A549 (cell line): ENCODE results near the gene TNKS2. TPM values are rescaled to one million over a fixed set of nuclear protein-coding genes. Genes with fewer than 3 reads are reported as not detected.

ENCODE experiments used
- ATAC-seq, 2 experiments: fragments of 200-7000 bp in 1 of 2; fragments of >200 bp in 1 of 2; cut with Nextera tagmentation in 1 of 2; cut with Tn5 transposase in 1 of 2; 3 replicates each; pipeline versions ENCODE4 v1.8.0 to v1.9.1; 2018 to 2020; ENCODE audit warnings: mild to moderate bottlenecking in 1 of 2, moderate library complexity in 1 of 2
- CTCF ChIA-PET: fragments of 300-600 bp; sonication (Branson Sonifier 250); formaldehyde crosslinking; extraction: SDS; loops from one replicate; lab custom pipeline; 2021; ENCODE audit warnings: antibody characterized with exemption, inconsistent platforms; lab: Yijun Ruan, JAX
- POLR2A ChIA-PET: fragments of 350-600 bp; formaldehyde crosslinking; extraction: SDS; loops from one replicate; lab custom pipeline; 2021; ENCODE audit warnings: antibody characterized with exemption, inconsistent platforms; lab: Yijun Ruan, JAX
- DNase-seq, 2 experiments: peaks; one replicate each; pipeline versions ENCODE4 v3.0.0 to v3.0.0-alpha.2; 2011 to 2016; ENCODE audit warnings: low read depth in 1 of 2, low spot score in 1 of 2
- FAIRE-seq: peaks from 2 replicates; lab custom pipeline; 2011; peaks lifted over from hg19 to GRCh38; lab: Jason Lieb, UNC
- H3K27ac ChIP-seq, 2 experiments: fragments of >200 bp; sonication (Bioruptor Twin); formaldehyde crosslinking; 3 replicates each; pipeline ENCODE4 v1.5.1; 2016 to 2017
- H3K4me1 ChIP-seq: fragments of >200 bp; sonication (Bioruptor Twin); formaldehyde crosslinking; 3 replicates; pipeline ENCODE4 v1.6.1; 2016
- H3K4me2 ChIP-seq: fragments of >200 bp; sonication (Bioruptor Twin); formaldehyde crosslinking; 3 replicates; pipeline ENCODE4 v1.6.1; 2016
- H3K4me3 ChIP-seq: fragments of >200 bp; sonication (Bioruptor Twin); formaldehyde crosslinking; 3 replicates; pipeline ENCODE4 v1.5.1; 2016
- H3K9me3 ChIP-seq: fragments of >200 bp; sonication (Bioruptor Twin); formaldehyde crosslinking; 3 replicates; pipeline ENCODE4 v1.6.1; 2016
- ATOH8 ChIP-seq: fragments of 250-450 bp; sonication (Bioruptor Pico); IDR thresholded peaks from 2 replicates; pipeline ENCODE4 v1.5.0; 2020; ENCODE audit warnings: low read depth, mild to moderate bottlenecking, moderate library complexity
- BCL3 ChIP-seq: fragments of >200 bp; sonication (Bioruptor Twin); formaldehyde crosslinking; IDR thresholded peaks from 3 replicates; pipeline ENCODE4 v1.6.1; 2016
- BHLHE40 ChIP-seq: IDR thresholded peaks from 2 replicates; pipeline ENCODE4 v1.6.1; 2012; ENCODE audit warnings: low read depth, low read length, inconsistent platforms
- CEBPB ChIP-seq, 2 experiments: fragments of >200 bp in 1 of 2; sonication (Bioruptor Twin) in 1 of 2; formaldehyde crosslinking in 1 of 2; IDR thresholded peaks; 2 replicates each; pipeline ENCODE4 v1.6.1; 2012 to 2016
- CHD4 ChIP-seq: fragments of 200-600 bp; sonication (generic); IDR thresholded peaks from 2 replicates; pipeline ENCODE4 v1.6.1; 2016; ENCODE audit warnings: antibody characterized with exemption, mild to moderate bottlenecking, borderline replicate concordance
- CTCF ChIP-seq: fragments of >200 bp; sonication (Bioruptor Twin); formaldehyde crosslinking; IDR thresholded peaks from 3 replicates; pipeline ENCODE4 v1.5.1; 2016
- EHMT2 ChIP-seq: fragments of 200-600 bp; sonication (generic); IDR thresholded peaks from 2 replicates; pipeline ENCODE4 v1.6.1; 2016; ENCODE audit warnings: antibody characterized with exemption, low read depth, mild to moderate bottlenecking, moderate library complexity
- ESRRA ChIP-seq: fragments of 150-350 bp; IDR thresholded peaks from 2 replicates; pipeline ENCODE4 v1.6.1; 2014; ENCODE audit warnings: mild to moderate bottlenecking, low read length, borderline replicate concordance
- FOSL2 ChIP-seq, 2 experiments: fragments of 450-650 bp in 1 of 2; fragments of >200 bp in 1 of 2; sonication (Bioruptor Twin) in 1 of 2; formaldehyde crosslinking; IDR thresholded peaks; 2 replicates each; pipeline versions ENCODE4 v1.5.0 to v1.6.1; 2016 to 2020; ENCODE audit warnings: mild to moderate bottlenecking in 1 of 2, moderate library complexity in 1 of 2
- GATA3 ChIP-seq: IDR thresholded peaks from 2 replicates; pipeline ENCODE4 v1.6.1; 2012; ENCODE audit warnings: borderline replicate concordance
- HOXA7 ChIP-seq: fragments of 250-450 bp; sonication (Bioruptor Pico); IDR thresholded peaks from 2 replicates; pipeline ENCODE4 v1.5.0; 2020; ENCODE audit warnings: mild to moderate bottlenecking, moderate library complexity
- MAFK ChIP-seq: fragments of 450-650 bp; IDR thresholded peaks from 2 replicates; pipeline ENCODE4 v1.6.1; 2014; ENCODE audit not compliant: partially characterized antibody
- MAX ChIP-seq: IDR thresholded peaks from 2 replicates; pipeline ENCODE4 v1.6.1; 2012
- MAZ ChIP-seq: fragments of 150-350 bp; IDR thresholded peaks from 2 replicates; pipeline ENCODE4 v1.6.1; 2014; ENCODE audit warnings: antibody characterized with exemption, low read depth, low read length, borderline replicate concordance
- MYC ChIP-seq: IDR thresholded peaks from 2 replicates; pipeline ENCODE4 v1.6.1; 2012; ENCODE audit warnings: mild to moderate bottlenecking, inconsistent platforms, low read length, improper control_type of control experiment, borderline replicate concordance
- NPAS2 ChIP-seq: fragments of 250-450 bp; sonication (Bioruptor Pico); IDR thresholded peaks from 2 replicates; pipeline ENCODE4 v1.8.0; 2022; ENCODE audit warnings: mild to moderate bottlenecking, moderate library complexity, borderline replicate concordance
- NR3C1 ChIP-seq: fragments of >200 bp; sonication (Bioruptor Twin); formaldehyde crosslinking; IDR thresholded peaks from 3 replicates; pipeline ENCODE4 v1.6.1; 2017
- PHF8 ChIP-seq: fragments of 200-600 bp; sonication (generic); IDR thresholded peaks from 2 replicates; pipeline ENCODE4 v1.6.1; 2016; ENCODE audit warnings: low read depth, mild to moderate bottlenecking, antibody characterized with exemption, moderate library complexity, borderline replicate concordance
- POLR2A ChIP-seq: IDR thresholded peaks from 2 replicates; pipeline ENCODE4 v1.6.1; 2012; ENCODE audit warnings: mild to moderate bottlenecking, low read length
- POLR2AphosphoS2 ChIP-seq: conservative IDR thresholded peaks from 2 replicates; pipeline ENCODE4 v1.6.1; 2012; ENCODE audit warnings: low read length, improper control_type of control experiment, inconsistent platforms
- TFCP2L1 ChIP-seq: fragments of 250-450 bp; sonication (Bioruptor Pico); IDR thresholded peaks from 2 replicates; pipeline ENCODE4 v1.5.0; 2021; ENCODE audit warnings: mild to moderate bottlenecking
- USF2 ChIP-seq: fragments of 450-650 bp; IDR thresholded peaks from 2 replicates; pipeline ENCODE4 v1.6.1; 2014; ENCODE audit warnings: antibody characterized with exemption
- ZSCAN20 ChIP-seq: fragments of 250-450 bp; sonication (Bioruptor Pico); IDR thresholded peaks from 2 replicates; pipeline ENCODE4 v1.8.0; 2022; ENCODE audit warnings: mild to moderate bottlenecking, moderate library complexity
- WGBS: methylation state at CpG from one replicate; pipeline ENCODE4 v1.1.6; 2017; ENCODE audit errors: missing lambda C conversion rate; 5-methylcytosine and 5-hydroxymethylcytosine counted together
- polyA minus RNA-seq: library from RNA; depleted of rRNA, polyadenylated mRNA; stranded (reverse); fragments of >200 nt; gene quantifications from 2 replicates; pipeline ENCODE4 v1.2.3, GENCODE V29; 2011; rRNA and poly(A)+ RNA removed
- polyA plus RNA-seq, 4 experiments: library from polyadenylated mRNA; depleted of rRNA in 3 of 4; stranded (reverse); fragments of >200 nt; fragmentation: RNase III in 1 of 4; extraction: RNeasy Plus Mini Kit Qiagen cat#74134 plus additional on column Dnase treatment in 1 of 4; gene quantifications; 2 replicates in 3 of 4; 3 replicates in 1 of 4; pipeline ENCODE4 v1.2.3, GENCODE V29; 2011 to 2017
- TF ChIP-seq, protein P1 (sequence below): fragments of 200-600 bp; sonication (generic); IDR thresholded peaks from 2 replicates; pipeline ENCODE4 v1.6.1; 2016; ENCODE audit warnings: antibody characterized with exemption, mild to moderate bottlenecking, moderate library complexity
- TF ChIP-seq, protein P2 (sequence below): fragments of 150-350 bp; IDR thresholded peaks from 2 replicates; pipeline ENCODE4 v1.6.1; 2014; ENCODE audit warnings: low read depth, mild to moderate bottlenecking, low read length
- TF ChIP-seq, protein P3 (sequence below): IDR thresholded peaks from 2 replicates; pipeline ENCODE4 v1.6.1; 2012; ENCODE audit warnings: low read depth, borderline replicate concordance

The TNKS2 gene
- polyA plus RNA-seq (2011; rRNA removed), result 40.4 and 45.3 TPM in 2 replicates
- 7.0 and 8.7 TPM in 2 replicates for polyA plus RNA-seq (2012; cell fraction: cytosol; rRNA removed)
- 6.7 and 9.6 TPM in 2 replicates for polyA plus RNA-seq (2012; cell fraction: nucleus; rRNA removed)
- polyA plus RNA-seq (2017; fragmentation: RNase III; extraction: RNeasy Plus Mini Kit Qiagen cat#74134 plus additional on column Dnase treatment), result 19.2 to 20.8 TPM (median 20.6 TPM) in 3 replicates
- polyA minus RNA-seq, result 36.7 and 37.8 TPM in 2 replicates

- H3K4me3 ChIP-seq, result peak within 1 kb of the TSS; percentile 73
- peak within 1 kb of the TSS; percentile 98 for H3K4me2 ChIP-seq
- POLR2A ChIA-PET, result interaction anchor here (0.7 to 1.7 kb wide), 16 partner anchors 10 to 207 kb away, joined by 3 to 13 read pairs (median 3); partner anchors contain the start of genes BTAF1 and PPP1R3C
- DNase-seq (peak; percentile 84 to 95), ATAC-seq (peak; percentile 88 to 96), FAIRE-seq (no peak)
- peak within 1 kb of the TSS; percentile 93 to 97 for H3K27ac ChIP-seq
- H3K9me3 ChIP-seq, result no peaks in the 10 kb centered on the region
- WGBS, result 1% methylated on average over 28 of the region's 64 CpGs
- peaks cover 33% of the 10 kb centered on the region for H3K4me1 ChIP-seq
- CTCF ChIA-PET, result interaction anchor here (0.6 to 1.0 kb wide), 4 partner anchors 19 to 932 kb away, joined by 3 to 4 read pairs (median 4); no protein-coding TSS in a partner anchor
- TF ChIP-seq HOXA7 (CRISPR knock-in tag) (no peak), MAX (peak; percentile 92), MYC (0 out of 2 replicates have a peak, but pooled peaks have one; percentile 13), MAFK (no peak), USF2 (peak; percentile 93), TFCP2L1 (CRISPR knock-in tag) (no peak), FOSL2 (IDR thresholded peaks at IDR 0.05) (no peak), FOSL2 (CRISPR knock-in tag; IDR thresholded peaks at IDR 0.05) (no peak), CTCF (no peak; the same call in 2 of the 3 replicates), NPAS2 (0 out of 2 replicates have a peak, but pooled peaks have one; percentile 26), ATOH8 (CRISPR knock-in tag) (peak; percentile 76; the same call in 1 of the 2 replicates), NR3C1 (no peak), GATA3 (no peak), BCL3 (peak; percentile 85), PHF8 (peak; percentile 69), CHD4 (no peak), POLR2AphosphoS2 (no peak), ZSCAN20 (CRISPR knock-in tag) (no peak), CEBPB (IDR thresholded peaks at IDR 0.05) (0 out of 4 replicates have a peak, but pooled peaks of 1 of the 2 experiments have one; percentile 10), POLR2A (peak; percentile 92), ESRRA (no peak), MAZ (no peak), BHLHE40 (peak; percentile 55), EHMT2 (no peak)
- TF ChIP-seq, protein P1, sequence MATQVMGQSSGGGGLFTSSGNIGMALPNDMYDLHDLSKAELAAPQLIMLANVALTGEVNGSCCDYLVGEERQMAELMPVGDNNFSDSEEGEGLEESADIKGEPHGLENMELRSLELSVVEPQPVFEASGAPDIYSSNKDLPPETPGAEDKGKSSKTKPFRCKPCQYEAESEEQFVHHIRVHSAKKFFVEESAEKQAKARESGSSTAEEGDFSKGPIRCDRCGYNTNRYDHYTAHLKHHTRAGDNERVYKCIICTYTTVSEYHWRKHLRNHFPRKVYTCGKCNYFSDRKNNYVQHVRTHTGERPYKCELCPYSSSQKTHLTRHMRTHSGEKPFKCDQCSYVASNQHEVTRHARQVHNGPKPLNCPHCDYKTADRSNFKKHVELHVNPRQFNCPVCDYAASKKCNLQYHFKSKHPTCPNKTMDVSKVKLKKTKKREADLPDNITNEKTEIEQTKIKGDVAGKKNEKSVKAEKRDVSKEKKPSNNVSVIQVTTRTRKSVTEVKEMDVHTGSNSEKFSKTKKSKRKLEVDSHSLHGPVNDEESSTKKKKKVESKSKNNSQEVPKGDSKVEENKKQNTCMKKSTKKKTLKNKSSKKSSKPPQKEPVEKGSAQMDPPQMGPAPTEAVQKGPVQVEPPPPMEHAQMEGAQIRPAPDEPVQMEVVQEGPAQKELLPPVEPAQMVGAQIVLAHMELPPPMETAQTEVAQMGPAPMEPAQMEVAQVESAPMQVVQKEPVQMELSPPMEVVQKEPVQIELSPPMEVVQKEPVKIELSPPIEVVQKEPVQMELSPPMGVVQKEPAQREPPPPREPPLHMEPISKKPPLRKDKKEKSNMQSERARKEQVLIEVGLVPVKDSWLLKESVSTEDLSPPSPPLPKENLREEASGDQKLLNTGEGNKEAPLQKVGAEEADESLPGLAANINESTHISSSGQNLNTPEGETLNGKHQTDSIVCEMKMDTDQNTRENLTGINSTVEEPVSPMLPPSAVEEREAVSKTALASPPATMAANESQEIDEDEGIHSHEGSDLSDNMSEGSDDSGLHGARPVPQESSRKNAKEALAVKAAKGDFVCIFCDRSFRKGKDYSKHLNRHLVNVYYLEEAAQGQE, result no peak
- TF ChIP-seq, protein P2, sequence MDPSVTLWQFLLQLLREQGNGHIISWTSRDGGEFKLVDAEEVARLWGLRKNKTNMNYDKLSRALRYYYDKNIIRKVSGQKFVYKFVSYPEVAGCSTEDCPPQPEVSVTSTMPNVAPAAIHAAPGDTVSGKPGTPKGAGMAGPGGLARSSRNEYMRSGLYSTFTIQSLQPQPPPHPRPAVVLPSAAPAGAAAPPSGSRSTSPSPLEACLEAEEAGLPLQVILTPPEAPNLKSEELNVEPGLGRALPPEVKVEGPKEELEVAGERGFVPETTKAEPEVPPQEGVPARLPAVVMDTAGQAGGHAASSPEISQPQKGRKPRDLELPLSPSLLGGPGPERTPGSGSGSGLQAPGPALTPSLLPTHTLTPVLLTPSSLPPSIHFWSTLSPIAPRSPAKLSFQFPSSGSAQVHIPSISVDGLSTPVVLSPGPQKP, result no peak
- TF ChIP-seq, protein P3, sequence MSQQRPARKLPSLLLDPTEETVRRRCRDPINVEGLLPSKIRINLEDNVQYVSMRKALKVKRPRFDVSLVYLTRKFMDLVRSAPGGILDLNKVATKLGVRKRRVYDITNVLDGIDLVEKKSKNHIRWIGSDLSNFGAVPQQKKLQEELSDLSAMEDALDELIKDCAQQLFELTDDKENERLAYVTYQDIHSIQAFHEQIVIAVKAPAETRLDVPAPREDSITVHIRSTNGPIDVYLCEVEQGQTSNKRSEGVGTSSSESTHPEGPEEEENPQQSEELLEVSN, result peak; percentile 96
Observed at GRCh38 chr10:91797874-91798648, at the start of gene TNKS2. Gene TNKS2, plus strand, starts transcription at chr10:91798426. Its CDS starts 265 bp downstream, at chr10:91798691.
